ENCODE measurements around the gene VWA8.

Gene VWA8

DNA sequence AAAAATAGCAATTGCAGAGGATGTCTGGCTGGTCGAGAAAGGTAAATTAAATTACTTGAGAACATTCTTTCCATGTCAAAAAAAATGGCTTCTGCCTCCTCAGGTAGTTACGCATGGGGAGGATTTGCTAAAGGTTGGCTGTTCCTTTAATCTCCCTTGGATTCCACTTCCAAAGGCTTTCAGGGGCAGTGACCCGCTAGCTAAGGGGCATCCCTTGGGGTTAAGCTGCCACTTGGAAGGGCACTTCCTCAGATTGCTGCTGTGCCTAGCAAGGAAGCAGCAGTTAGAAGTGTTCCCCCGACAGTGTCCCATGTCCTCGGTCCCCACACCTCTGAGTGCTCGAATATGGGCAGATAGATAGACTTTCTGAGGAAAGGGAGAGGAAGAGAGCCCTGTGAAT is 395.1 kb downstream of the VWA8 start:
- Histone ChIP-seq H3K27ac (ENCODE audit: low read depth, low read length) (no peak overlapping the region), H3K27me3 (ENCODE audit: control insufficient read depth, low read length) (no peaks in the 10 kb centered on the region), H3K36me3 (ENCODE audit: control insufficient read depth, low read length) (peaks cover 4% of the 10 kb centered on the region; the same call in 1 of the 2 replicates), H3K79me2 (ENCODE audit: control insufficient read depth, low read length) (no peaks in the 10 kb centered on the region), H3F3A (ENCODE audit: control insufficient read depth, insufficient read depth) (no peaks in the 10 kb centered on the region), H3K9me2 (replicated peaks; ENCODE audit: control insufficient read depth, low read length) (no peaks in the 10 kb centered on the region), H3K4me2 (ENCODE audit: low read length) (no peak overlapping the region), H3K4me1 (ENCODE audit: control insufficient read depth, low read length) (peaks cover 25% of the 10 kb centered on the region), H4K20me1 (ENCODE audit: control insufficient read depth, insufficient read depth, low read depth, low read length) (no peaks in the 10 kb centered on the region), H3K4me3 (ENCODE audit: low read length) (no peak overlapping the region), H3K9me3 (ENCODE audit: control insufficient read depth, insufficient read depth, low read length) (no peaks in the 10 kb centered on the region)
- no peak for TF ChIP-seq EZH2phosphoT487 (IDR thresholded peaks at IDR 0.05; ENCODE audit: borderline replicate concordance, low read length)
- TF ChIP-seq, protein P1, sequence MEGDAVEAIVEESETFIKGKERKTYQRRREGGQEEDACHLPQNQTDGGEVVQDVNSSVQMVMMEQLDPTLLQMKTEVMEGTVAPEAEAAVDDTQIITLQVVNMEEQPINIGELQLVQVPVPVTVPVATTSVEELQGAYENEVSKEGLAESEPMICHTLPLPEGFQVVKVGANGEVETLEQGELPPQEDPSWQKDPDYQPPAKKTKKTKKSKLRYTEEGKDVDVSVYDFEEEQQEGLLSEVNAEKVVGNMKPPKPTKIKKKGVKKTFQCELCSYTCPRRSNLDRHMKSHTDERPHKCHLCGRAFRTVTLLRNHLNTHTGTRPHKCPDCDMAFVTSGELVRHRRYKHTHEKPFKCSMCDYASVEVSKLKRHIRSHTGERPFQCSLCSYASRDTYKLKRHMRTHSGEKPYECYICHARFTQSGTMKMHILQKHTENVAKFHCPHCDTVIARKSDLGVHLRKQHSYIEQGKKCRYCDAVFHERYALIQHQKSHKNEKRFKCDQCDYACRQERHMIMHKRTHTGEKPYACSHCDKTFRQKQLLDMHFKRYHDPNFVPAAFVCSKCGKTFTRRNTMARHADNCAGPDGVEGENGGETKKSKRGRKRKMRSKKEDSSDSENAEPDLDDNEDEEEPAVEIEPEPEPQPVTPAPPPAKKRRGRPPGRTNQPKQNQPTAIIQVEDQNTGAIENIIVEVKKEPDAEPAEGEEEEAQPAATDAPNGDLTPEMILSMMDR (IDR thresholded peaks at IDR 0.05; ENCODE audit: low read depth, low read length, poor library complexity, severe bottlenecking): no peak

DNA sequence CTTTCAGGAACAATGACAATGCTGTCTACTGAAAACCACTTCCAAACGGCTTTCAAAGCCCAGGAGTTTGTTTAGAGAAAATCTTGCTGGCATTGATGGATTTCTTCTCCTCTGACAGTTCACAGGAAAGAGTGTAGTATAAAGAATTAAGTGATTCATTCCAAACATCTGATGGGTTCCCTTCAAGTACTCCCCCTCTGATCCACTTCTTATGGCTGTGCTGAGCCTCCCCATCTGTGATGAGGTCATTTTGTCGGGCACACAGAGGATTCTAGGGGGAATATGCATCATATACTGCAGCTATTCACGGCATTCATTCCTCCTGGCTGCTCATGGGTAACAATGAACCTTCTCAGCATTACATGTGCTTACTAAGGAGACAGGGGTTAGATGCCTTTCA is 395.7 kb downstream of the VWA8 start:
- Histone ChIP-seq H3K9me3 (ENCODE audit: control insufficient read depth, insufficient read depth, low read length) (no peaks in the 10 kb centered on the region), H3K27me3 (ENCODE audit: control insufficient read depth, low read length) (no peaks in the 10 kb centered on the region), H3K4me2 (ENCODE audit: low read length) (no peak overlapping the region), H4K20me1 (ENCODE audit: control insufficient read depth, insufficient read depth, low read depth, low read length) (no peaks in the 10 kb centered on the region), H3K4me3 (ENCODE audit: low read length) (no peak overlapping the region), H3K36me3 (ENCODE audit: control insufficient read depth, low read length) (peaks cover under 1% of the 10 kb centered on the region; the same call in 1 of the 2 replicates), H3K27ac (ENCODE audit: low read depth, low read length) (no peak overlapping the region), H3K4me1 (ENCODE audit: control insufficient read depth, low read length) (peaks cover 25% of the 10 kb centered on the region), H3K79me2 (ENCODE audit: control insufficient read depth, low read length) (no peaks in the 10 kb centered on the region), H3K9me2 (replicated peaks; ENCODE audit: control insufficient read depth, low read length) (no peaks in the 10 kb centered on the region), H3F3A (ENCODE audit: control insufficient read depth, insufficient read depth) (no peaks in the 10 kb centered on the region)
- TF ChIP-seq, protein P1 (IDR thresholded peaks at IDR 0.05; ENCODE audit: low read depth, low read length, poor library complexity, severe bottlenecking): no peak
- no peak for TF ChIP-seq EZH2phosphoT487 (IDR thresholded peaks at IDR 0.05; ENCODE audit: borderline replicate concordance, low read length)

DNA sequence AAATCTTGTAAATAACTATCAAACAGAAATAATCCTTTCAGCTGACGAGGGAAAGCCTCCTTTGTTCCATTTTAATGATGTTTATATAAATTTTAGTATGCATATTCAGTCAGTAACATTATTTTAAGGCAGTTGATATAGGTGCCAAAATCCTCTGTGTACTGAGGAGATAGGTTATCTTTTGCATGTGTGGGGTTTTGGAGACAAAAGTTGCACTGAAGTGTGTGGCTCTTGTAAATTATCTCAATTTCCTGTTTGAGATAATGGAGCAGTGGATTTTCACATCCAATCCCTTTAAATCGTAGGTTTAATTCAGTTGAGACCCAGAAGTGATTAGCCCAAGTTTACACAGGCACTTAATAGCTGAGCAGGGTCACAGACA is 396.9 kb downstream of the VWA8 start:
- H3K27ac ChIP-seq (ENCODE audit: low read depth, low read length): no peak overlapping the region
- H3K36me3 ChIP-seq (ENCODE audit: control insufficient read depth, low read length): no peaks in the 10 kb centered on the region
- no peaks in the 10 kb centered on the region for H3K9me2 ChIP-seq (replicated peaks; ENCODE audit: control insufficient read depth, low read length)
- H3K79me2 ChIP-seq (ENCODE audit: control insufficient read depth, low read length): no peaks in the 10 kb centered on the region
- TF ChIP-seq, protein P1 (IDR thresholded peaks at IDR 0.05; ENCODE audit: low read depth, low read length, poor library complexity, severe bottlenecking): no peak
- no peak for TF ChIP-seq EZH2phosphoT487 (IDR thresholded peaks at IDR 0.05; ENCODE audit: borderline replicate concordance, low read length)
- H3K4me3 ChIP-seq (ENCODE audit: low read length): no peak overlapping the region
- H3K9me3 ChIP-seq (ENCODE audit: control insufficient read depth, insufficient read depth, low read length): no peaks in the 10 kb centered on the region
- no peaks in the 10 kb centered on the region for H4K20me1 ChIP-seq (ENCODE audit: control insufficient read depth, insufficient read depth, low read depth, low read length)
- H3K4me1 ChIP-seq (ENCODE audit: control insufficient read depth, low read length): peaks cover 25% of the 10 kb centered on the region
- H3K27me3 ChIP-seq (ENCODE audit: control insufficient read depth, low read length): no peaks in the 10 kb centered on the region
- H3F3A ChIP-seq (ENCODE audit: control insufficient read depth, insufficient read depth): no peaks in the 10 kb centered on the region
- no peak overlapping the region for H3K4me2 ChIP-seq (ENCODE audit: low read length)
